ENCODE data around the gene RPL9.
"Not testable (repeated sequence)": the region's sequence is repeated elsewhere in the genome, so short reads cannot be mapped to it uniquely, and the experiment has no call there.

The RPL9 gene

DNA sequence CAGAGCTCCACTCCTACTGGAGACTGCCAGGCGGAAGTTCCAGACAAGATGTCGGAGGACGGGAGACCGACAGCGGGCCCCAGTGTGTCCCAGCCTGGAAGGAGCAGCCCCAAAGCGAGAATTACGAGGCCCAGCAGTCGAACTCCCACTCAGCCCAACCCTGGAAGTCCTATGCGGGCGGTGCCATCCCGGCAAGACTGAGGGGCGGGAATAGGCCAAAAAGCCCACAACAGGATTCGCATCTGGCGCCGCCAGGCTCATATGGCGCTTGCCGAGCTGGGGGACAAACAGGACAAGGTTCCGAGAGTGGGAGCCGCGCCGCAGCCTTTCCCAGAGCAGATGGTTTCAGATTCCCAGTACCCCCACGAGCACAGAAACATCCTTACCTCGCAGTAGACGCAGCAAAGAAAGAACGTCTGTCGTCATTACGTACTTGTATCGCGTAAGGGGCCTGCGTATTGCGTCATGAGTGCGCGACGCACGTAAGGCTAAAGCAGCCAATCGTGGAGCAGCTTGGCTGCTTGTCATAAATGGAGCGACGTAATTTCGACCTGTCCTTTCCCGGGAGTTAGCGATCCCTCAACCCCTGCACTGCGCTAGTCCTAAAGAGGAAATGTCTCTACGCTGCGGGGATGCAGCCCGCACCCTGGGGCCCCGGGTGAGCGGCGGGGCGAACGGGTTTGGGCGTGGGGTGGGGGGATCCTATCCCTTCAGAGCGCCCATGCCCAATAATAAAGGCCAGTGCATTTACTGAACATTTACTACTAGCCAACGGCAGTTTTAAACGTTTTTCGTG is at the start of gene RPL9, which contains the start of gene LIAS:
Gene RPL9, minus strand, starts transcription at position 418 of the 796 bp plus-strand sequence. CDS start 483 bp downstream, outside the sequence.
Gene LIAS, plus strand, starts transcription at position 552 of the 796 bp plus-strand sequence. Its CDS starts 62 bp downstream, at position 614.
- DNase-seq, result peak; percentile 97

DNA sequence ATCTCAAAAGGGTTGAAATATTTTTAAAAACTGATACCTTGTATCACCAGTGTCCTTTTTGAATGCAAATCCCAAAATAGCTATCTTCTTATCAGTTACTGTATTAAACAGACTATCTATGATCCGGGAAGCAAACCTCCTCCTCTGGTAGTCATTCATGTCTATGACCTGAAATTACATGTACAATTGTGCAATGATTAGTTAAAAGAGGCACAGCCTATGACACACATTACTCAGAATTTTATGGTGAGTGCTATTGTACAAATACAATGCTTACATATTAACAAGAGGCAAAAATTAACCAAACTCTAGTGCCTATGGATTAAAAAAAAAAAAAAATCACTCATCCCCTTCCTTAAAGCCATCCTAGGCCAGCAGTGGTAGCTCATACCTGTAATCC is 46.9 kb upstream of the RPL9 start:
- DNase-seq, result no peak

DNA sequence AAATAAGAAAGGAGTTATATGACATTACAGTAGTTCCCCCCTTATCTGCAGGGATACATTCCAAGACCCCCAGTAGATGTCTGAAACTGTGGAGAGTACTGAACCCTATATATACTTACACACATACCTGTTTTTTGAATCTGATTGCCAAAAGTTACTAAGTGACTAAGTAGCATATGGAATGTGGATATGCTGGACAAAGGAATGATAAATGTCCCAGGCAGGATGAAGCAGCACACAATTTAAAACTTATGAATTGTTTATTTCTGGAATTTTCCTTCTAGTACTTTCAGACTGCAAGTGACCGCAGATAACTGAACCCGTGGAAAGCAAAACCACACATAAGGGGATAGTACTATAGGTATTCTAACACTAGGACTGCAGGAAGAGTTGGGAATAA is 45.8 kb upstream of the RPL9 start:
- no peak for DNase-seq

DNA sequence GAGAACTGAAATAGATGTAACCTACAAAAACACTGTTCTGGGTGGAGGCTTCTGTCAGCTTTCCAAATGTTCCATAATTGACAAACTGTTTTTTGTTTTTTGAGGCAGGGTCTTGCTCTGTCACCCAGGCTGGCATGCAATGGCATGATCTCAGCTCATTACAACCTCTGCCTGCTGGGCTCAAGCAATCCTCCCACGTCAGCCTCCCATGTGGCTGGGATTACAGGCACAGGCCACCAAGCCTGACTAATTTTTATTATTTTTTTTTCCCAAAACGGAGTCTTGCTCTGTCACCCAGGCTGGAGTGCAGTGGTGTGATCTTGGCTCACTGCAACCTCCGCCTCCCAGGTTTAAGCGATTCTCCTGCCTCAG is 43.9 kb upstream of the RPL9 start:
- not testable (repeated sequence) for DNase-seq

DNA sequence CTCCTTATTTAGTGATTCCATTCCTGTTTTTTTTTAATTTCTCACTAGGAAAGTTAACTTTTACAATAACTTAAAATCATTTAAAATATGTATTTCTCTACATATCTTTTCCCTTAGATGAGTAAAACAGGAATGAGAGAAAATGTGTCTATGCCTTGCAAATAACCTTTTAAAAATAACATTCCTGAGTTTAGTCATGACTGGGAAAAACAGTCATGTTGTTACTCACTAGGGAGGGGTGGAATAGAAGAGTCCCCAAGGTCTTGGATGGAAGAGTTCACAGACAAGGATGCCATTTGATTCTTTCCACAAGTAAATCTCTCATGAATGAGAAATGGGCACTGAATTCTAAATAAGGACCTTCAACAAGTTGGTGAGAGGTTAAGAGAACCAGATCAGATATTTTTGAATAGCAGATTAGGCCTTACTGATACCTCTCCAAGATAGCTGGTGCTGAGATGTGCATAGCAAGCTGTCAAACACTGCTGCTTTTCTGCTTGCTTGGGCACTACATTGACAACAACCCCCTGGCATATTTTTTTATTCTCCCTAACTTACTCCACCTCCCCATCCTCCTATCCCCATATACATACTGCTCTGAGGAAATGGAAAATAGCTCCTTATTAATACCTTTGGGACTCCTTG is 43.4 kb upstream of the RPL9 start:
- DNase-seq, result no peak

DNA sequence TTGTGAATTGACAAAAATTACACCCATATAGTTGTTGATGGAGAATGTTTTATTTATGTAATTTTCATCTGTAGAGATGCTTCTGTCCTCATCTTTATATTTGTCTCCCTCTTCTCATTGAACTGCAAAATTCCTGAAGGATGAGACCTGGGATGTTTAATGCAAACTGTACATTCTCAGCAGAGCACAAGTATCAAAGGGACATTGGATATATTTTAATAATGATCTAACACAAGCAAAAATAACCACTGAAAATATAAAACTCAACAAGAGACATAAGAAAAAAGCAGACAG is 40.0 kb upstream of the RPL9 start:
- no peak for DNase-seq

DNA sequence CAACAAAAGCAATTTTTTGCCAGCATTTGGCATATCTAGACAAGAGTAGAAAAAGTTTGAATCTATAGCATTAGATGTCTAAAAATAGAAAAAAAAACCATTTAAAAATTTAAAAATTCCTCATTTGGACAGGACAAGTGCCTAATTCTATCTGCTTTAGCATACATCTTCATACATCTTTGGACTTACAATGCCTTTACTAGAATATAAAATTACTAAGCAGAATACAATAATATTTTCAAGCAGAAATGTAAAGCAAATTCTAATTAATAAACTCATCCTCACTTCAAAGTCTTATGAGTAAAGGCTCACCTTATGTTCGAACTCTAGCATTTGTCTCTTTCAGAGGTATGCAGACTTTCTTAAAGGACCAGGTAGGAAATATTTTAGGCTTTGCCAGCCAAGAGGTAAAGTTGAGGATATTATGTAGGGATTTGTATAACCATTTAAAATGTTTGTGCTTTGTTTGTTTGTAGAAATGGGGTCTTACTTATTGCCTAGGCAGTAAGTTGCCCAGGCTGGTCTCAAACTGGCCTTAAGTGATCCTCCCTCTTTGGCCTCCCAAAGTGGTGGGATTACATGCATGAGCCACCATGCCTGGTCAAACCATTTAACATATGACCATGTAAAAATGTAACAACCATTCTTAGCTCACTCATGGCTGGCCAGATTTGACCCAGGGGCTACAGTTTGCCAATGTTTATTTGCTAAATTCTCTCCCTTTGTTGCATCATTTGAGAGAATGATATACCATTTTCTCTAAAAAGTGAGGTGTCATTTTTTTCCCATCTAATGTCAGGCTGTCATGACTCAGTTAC is 39.4 kb upstream of the RPL9 start:
- DNase-seq, result no peak

DNA sequence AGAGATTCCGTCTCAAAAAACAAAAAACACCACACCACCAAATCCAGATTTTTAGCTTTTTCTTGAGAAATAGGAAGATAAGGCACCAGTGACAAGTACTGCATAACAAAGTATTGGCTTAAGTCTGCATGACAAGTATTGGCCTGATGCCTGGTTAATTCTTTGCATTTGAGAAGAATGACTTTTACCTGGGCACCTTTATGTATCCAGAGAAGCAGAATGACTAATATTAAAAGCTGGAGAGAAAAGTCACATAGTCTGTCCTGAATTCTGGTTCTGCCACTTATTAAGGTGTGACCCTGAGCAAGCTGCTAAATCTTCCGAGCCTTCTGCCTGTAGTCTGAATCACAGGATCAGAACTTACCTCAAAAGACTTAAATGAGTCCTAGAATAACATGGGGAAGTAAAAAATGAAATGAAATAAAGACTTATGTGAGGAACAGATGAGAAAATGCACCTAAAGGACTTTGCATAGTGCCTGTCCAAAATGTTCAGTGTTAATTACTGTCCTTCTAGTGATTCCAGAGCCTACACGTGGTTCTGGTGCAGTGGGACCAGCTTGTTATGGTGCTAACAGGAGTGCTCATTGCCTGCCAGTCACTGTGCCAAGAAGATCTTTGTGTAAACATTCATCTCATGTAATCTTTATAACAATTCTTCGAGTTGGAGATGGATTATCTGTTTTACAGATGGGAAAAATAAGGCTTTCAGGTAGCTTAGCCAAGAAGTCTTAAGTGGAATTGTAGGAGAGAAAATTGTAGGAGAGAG is 36.9 kb upstream of the RPL9 start:
- no peak for DNase-seq

DNA sequence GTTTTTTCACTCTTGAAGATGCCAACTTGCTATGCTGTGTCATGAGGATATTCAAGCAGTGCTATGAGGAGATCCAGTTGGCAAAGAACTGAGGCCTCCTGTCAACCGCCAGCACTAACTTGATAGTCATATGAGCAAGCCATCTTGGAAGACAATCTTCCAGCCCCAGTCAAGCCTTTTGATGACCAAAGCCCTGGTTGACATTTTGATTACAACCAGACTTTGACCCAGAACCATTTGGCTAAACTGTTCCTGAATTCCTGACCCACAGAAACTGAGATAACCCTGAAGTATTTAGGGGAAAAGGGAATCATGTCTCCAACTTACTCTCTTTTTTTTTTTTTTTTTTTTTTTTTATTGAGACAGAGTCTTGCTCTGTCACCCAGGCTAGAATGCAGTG is 35.6 kb upstream of the RPL9 start:
- no peak for DNase-seq

DNA sequence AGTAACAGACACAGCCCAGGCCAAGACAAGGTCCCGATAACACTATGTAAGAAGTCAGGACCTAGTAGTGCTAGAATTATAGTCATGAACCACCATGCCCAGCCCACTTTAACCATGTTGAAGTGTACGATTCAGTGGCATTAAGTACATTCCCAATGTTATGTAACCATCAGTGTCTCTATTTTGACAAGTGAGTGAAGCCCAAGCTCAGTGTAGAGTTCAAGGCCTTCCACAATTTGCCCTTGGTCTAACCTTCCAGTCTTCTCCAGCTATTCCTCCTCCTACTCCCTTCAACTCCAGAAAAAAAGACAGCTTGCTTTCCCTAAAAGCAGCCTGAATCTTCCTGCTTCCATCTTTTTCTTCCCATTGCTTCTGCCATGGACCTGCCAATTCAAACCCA is 31.6 kb upstream of the RPL9 start:
- no peak for DNase-seq

DNA sequence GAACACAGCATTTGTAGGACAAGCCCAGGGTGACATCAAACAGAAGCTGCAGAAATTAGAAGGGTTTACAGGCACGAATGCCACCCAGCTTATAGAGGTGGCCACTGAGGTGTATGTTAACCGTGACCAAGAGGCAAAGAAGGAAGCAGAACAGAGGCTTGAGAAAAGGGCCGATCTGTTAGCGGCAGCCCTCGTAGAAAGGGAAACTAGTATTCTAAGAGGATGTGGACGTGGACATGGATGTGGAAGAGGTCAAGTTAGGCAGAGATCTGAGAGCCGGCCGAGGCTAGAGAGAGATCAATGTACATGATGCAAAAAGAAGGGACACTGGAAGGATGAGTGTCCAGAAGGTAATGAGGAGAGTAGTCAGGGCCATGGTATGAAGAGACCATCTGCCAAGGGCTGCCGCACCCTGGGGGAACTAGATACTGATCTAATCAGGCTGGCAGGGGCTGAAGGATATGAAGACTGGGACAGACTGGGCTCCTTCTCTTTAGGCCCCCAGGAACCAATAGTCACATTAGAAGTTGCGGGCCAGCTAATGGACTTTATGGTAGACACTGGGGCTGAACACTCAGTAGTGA is 27.6 kb upstream of the RPL9 start:
- DNase-seq, result no peak

DNA sequence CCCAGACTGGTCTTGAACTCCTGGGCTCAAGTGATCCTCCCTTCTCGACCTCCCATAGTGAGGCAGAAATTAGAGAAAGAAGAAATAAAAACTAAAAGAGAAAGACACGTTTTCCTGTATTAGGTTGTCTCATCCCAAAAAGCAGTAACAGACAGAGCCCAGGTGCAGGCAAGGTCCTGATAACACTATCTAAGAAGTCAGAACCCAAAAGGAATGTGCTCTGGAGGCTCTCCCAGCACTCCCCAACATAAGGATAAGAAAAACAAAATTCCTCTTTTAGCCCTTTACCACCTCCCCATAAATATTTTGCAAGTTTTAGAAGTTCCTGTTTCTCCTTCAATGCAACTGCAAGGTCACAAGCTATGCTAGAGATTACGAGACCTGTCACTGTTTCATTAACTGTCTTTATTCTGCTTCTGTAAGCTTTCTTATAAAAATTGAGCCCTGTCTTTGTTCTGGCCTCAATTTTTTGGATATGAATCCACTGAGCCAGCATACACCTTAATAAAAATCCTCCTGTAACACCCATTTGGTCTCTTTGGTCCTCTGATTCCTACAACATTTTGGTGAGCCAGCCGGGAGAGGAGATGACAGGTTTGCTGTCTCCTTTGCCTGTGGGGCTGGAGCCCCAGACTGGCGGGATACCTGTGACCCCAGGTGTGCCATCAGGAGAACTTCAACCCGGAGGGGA is 26.0 kb upstream of the RPL9 start:
- DNase-seq, result no peak

DNA sequence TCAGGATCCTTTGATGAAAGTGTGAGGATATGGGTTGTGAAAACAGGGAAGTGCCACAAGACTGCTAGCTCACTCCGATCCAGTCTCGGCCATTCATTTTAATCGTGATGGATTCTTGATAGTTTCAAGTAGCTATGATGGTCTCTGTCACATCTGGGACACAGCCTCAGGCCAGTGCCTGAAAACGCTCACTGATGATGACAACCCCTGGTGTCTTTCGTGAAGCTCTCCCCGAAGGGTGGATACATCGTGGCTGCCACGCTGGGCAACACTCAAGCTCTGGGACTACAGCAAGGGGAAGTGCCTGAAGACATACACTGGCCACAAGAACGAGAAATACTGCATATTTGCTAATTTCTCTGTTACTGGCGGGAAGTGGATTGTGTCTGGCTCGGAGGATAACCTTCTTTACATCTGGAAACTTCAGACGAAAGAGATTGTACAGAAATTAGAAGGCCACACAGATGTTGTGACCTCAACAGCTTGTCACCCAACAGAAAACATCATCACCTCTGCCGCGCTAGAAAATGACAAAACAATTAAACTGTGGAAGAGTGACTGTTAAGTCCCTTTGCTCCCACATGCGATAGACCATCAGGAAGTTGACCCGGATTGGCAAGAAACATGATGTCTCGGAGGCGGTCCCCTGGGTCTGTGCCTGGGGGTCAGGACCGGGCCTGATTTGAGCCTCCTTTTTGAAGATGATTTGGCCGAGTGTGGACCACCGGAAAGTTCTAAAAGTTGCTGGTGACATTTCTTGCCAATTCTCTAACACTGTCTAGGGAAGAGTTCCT is 22.4 kb upstream of the RPL9 start:
- no peak for DNase-seq

DNA sequence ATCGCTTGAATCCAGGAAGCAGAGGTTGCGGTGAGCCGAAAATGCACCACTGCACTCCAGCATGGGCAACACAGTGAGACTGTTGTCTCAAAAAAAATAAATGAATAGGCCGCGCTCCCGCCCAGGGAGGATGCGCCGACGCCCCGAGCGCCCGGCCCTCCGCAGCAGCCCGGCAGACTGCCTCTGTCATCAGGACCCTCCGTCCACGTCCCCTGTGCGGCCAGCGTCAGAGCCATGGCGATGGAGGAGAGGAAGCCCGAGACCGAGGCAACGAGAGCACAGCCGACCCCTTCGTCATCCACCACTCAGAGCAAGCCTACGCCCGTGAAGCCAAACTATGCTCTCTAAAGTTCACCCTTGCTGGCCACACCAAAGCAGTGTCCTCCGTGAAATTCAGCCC is 21.5 kb upstream of the RPL9 start:
- no peak for DNase-seq

DNA sequence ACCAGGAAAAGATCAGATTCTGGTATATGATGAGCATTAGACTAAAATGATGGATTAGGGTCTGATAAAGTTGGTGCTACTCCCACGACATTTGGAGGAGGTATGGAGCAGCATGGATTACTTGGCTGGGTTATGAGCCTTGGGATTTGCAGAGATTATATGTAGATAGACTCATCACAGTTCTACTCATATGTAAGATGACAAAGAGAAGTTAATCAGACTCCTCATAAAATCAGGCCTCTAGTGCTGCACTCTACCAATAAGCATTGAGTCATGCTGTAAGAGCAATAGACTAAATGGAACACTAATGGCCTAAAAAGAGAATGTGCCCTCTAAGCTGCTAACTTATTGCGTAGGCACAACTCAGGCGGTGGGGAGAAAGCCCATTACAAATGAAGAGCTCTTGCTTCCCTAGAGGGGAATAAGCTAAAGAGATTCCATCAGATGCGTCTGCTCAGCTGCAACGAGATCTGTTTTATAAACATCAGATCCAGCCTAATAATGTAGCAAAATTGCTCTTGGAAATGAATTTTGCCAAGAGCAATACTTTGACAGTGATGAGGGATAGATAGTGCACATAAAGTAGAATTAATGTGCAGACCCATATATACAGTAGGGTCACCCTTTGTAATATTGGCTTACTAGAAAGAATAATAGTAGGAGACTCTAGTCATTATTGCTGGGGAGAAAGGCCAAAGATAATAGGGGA is 17.6 kb upstream of the RPL9 start:
- no peak for DNase-seq

DNA sequence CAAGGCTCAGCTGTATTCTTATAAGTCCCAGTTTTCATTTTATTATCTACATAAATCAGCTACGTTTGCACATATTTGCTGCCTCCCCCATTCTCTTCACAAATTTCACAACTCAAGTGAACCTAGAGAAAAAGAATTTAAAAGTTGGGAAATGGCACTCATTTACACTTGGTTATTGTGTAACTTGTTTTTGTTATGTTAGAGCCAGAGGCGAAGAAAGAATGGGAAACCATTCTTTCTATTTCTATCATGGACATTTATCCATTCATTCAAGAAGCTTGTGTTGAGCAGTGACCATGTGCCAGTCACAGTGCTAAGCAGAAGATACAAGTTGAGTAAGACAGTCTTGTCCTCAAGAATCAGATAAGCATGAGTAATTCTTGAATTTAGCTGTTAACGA is 13.7 kb upstream of the RPL9 start:
- no peak for DNase-seq

DNA sequence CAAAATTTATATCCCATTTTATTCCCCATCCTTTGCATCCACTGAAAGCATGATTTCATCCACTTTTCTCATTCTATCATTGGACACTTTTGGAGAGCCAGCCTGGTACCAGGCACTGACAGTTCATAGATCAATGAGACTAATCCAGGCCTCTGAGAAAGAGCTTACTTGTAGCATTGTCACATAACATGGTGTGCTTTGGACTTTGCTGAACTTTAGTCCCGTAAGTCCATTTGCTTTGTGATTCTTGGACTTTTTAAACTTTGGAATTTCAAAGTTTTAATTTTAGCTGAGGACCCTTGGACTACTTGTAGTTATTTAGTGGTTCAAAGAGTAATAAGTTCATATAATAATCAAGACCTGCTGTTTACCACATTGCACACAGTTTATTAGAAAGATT is 11.7 kb upstream of the RPL9 start:
- DNase-seq, result no peak

DNA sequence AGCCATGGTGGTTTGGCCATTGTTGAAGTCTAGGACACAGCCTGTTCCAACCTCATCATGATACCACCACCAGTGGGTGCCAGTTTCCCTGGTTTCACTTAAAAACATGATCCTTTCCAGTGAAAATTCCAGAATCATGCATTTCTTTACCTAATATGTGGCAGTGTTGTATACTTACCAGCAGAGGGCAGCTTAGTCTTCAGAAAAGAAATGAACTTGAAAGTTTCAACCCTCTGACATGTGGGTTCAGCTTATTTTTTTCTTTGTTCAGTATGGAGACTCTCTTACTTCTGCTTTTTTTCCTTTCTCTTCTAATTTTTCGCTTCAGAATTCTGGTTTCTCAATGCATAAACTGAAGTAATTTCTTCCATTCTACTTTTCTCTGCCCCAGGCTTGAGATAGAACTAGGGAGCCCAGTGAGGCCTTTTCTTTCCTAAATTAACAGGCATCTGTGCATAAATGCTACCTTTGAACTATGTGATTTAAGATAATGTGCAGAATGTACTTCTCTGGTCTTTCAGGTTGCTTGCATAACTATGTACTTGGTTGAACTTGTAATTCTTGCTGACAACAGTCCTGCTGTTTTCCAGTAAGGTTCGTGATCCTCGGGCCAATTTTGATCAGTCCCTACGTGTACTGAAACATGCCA is 10.8 kb upstream of the RPL9 start:
- peak; percentile 67 for DNase-seq

DNA sequence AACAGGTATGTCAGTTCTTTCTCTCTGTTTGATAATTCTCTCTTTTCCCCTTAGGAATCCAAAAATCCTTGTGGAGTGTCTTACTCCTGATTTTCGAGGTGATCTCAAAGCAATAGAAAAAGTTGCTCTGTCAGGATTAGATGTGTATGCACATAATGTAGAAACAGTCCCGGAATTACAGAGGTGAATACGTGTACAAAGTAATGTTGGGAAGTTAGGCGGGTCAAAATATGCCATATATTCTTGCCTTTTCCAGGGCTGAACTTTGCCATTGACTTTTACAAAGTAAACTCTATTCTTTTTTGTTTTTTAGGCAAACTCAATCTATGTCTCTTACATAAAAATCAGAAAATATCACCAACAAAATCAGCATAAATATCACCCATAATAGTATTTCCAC is 8.7 kb upstream of the RPL9 start:
- DNase-seq, result no peak

DNA sequence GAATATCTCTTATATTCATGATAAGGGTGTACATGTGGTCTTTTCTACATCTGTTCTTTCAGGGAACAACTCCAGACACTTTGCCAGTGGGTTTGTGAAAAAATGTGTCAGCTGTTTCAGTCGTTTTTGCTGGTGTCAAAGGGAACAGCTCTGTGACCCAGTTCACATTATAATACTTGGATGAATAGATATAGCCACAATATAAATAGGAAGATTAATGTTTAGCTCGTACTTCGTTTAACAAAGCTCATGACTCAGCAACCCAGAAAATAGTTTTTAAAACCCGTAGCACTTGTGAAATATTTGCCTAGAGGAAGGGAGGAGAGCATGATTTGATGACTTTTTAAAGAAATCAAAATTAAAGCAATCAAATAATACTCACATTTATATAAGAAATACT is 8.0 kb upstream of the RPL9 start:
- DNase-seq, result no peak
